Common myeloid progenitor, CD34-positive (primary cell): Measurements from ENCODE around the gene GRID2.
"Not testable (repeated sequence)": the region's sequence is repeated elsewhere in the genome, so short reads cannot be mapped to it uniquely, and the experiment has no call there.

Experiments
- CTCF ChIA-PET: fragments of 350-600 bp; sonication (Branson Sonifier 250); formaldehyde crosslinking; loops from one replicate; lab custom pipeline; 2021; ENCODE audit warnings: antibody characterized with exemption; lab: Charles Lee
- POLR2A ChIA-PET: fragments of 350-600 bp; sonication (Branson Sonifier 250); formaldehyde crosslinking; loops from one replicate; lab custom pipeline; 2021; ENCODE audit warnings: antibody characterized with exemption; lab: Charles Lee
- DNase-seq, 3 donors: peaks; one replicate each; pipeline versions ENCODE4 v3.0.0 to v3.0.0-alpha.2; 2013
- H3K27ac ChIP-seq, 2 experiments: 1 replicate in 1 of 2; 2 replicates in 1 of 2; pipeline ENCODE4 v1.7.0; 2013; ENCODE audit warnings: inconsistent platforms in 2 of 2, low read length in 2 of 2, mild to moderate bottlenecking in 2 of 2, low read depth in 1 of 2, moderate library complexity in 1 of 2; ENCODE audit not compliant: severe bottlenecking in 2 of 2, insufficient read depth in 1 of 2, poor library complexity in 1 of 2
- H3K27me3 ChIP-seq, 5 experiments: replicated peaks in 2 of 5; 1 replicate in 3 of 5; 2 replicates in 2 of 5; pipeline versions ENCODE4 v1.6.1 to v1.7.0; 2013; ENCODE audit warnings: low read length in 4 of 5, mild to moderate bottlenecking in 2 of 5, moderate library complexity in 2 of 5, inconsistent platforms in 1 of 5; ENCODE audit not compliant: insufficient read depth in 5 of 5, control insufficient read depth in 4 of 5
- H3K36me3 ChIP-seq, 4 experiments: 1 replicate in 2 of 4; 2 replicates in 2 of 4; pipeline versions ENCODE4 v1.6.1 to v1.7.0; 2013; ENCODE audit warnings: low read length in 3 of 4, control low read depth in 1 of 4, mild to moderate bottlenecking in 1 of 4; ENCODE audit not compliant: control insufficient read depth in 4 of 4, insufficient read depth in 4 of 4
- H3K4me1 ChIP-seq, 4 experiments: 1 replicate in 3 of 4; 2 replicates in 1 of 4; pipeline versions ENCODE4 v1.6.1 to v1.7.1; 2013; ENCODE audit warnings: low read length in 3 of 4, mild to moderate bottlenecking in 3 of 4, control low read depth in 1 of 4, inconsistent platforms in 1 of 4, moderate library complexity in 1 of 4; ENCODE audit not compliant: control insufficient read depth in 4 of 4, insufficient read depth in 4 of 4; ENCODE audit errors: control extremely low read depth in 1 of 4
- H3K4me3 ChIP-seq, 7 experiments: 1 replicate in 4 of 7; 2 replicates in 3 of 7; pipeline versions ENCODE4 v1.5.1 to v1.7.0; 2013; ENCODE audit warnings: mild to moderate bottlenecking in 7 of 7, low read length in 6 of 7, moderate library complexity in 6 of 7, inconsistent platforms in 2 of 7, low read depth in 2 of 7, control low read depth in 1 of 7; ENCODE audit not compliant: insufficient read depth in 4 of 7, control insufficient read depth in 1 of 7; ENCODE audit errors: extremely low read depth in 1 of 7
- H3K9me3 ChIP-seq, 5 experiments: 1 replicate in 4 of 5; 2 replicates in 1 of 5; pipeline versions ENCODE4 v1.6.1 to v1.7.1; 2013; ENCODE audit warnings: low read length in 4 of 5, mild to moderate bottlenecking in 2 of 5, inconsistent platforms in 1 of 5, low read depth in 1 of 5, moderate library complexity in 1 of 5; ENCODE audit not compliant: control insufficient read depth in 4 of 5, insufficient read depth in 2 of 5; ENCODE audit errors: control extremely low read depth in 1 of 5
- WGBS: methylation state at CpG from one replicate; pipeline ENCODE4 v1.1.5; 2013; ENCODE audit not compliant: insufficient coverage; 5-methylcytosine and 5-hydroxymethylcytosine counted together

Gene GRID2

GRCh38 chr4:92362028-92362427 is 58.3 kb downstream of the GRID2 start:
- ChIA-PET POLR2A (no interaction called here), CTCF (no interaction called here)
- H3K36me3 ChIP-seq, result no peaks in the 10 kb centered on the region
- H3K4me1 ChIP-seq, result no peaks in the 10 kb centered on the region
- no peaks in the 10 kb centered on the region for H3K9me3 ChIP-seq
- no peak overlapping the region for H3K4me3 ChIP-seq
- no peak overlapping the region for H3K27ac ChIP-seq
- no peak for DNase-seq
- peaks cover 0 to 2% (median 0%) of the 10 kb centered on the region in 5 experiments for H3K27me3 ChIP-seq

- H3K36me3 ChIP-seq, result no peaks in the 10 kb centered on the region
- H3K27me3 ChIP-seq, result no peaks in the 10 kb centered on the region
- H3K4me1 ChIP-seq, result no peaks in the 10 kb centered on the region
- DNase-seq, result no peak
- no peaks in the 10 kb centered on the region for H3K9me3 ChIP-seq
- no peak overlapping the region for H3K4me3 ChIP-seq
- WGBS, result 90% methylated on average over 2 of the region's 4 CpGs
- ChIA-PET CTCF (interaction anchor here (0.7 to 1.4 kb wide), 2 partner anchors 19 to 21 kb away, joined by 3 to 4 read pairs; no protein-coding TSS in a partner anchor), POLR2A (no interaction called here)
- no peak overlapping the region for H3K27ac ChIP-seq
These were observed 64.9 kb downstream of the GRID2 start for GRCh38 chr4:92368653-92369052.

- no peaks in the 10 kb centered on the region for H3K27me3 ChIP-seq
- H3K4me1 ChIP-seq, result no peaks in the 10 kb centered on the region
- H3K4me3 ChIP-seq, result no peak overlapping the region
- no peak overlapping the region for H3K27ac ChIP-seq
- peaks cover 0 to 2% (median 0%) of the 10 kb centered on the region in 5 experiments for H3K9me3 ChIP-seq
- H3K36me3 ChIP-seq, result no peaks in the 10 kb centered on the region
- POLR2A ChIA-PET, result no interaction called here
- DNase-seq, result peak in 2 of 3 donors; percentile 4 to 18
- CTCF ChIA-PET, result no interaction called here
These were observed 77.8 kb downstream of the GRID2 start for GRCh38 chr4:92381616-92382015.

GRCh38 chr4:92382128-92382527 is 78.4 kb downstream of the GRID2 start:
- ChIA-PET POLR2A (no interaction called here), CTCF (no interaction called here)
- no peak for DNase-seq
- Histone ChIP-seq H3K4me1 (no peaks in the 10 kb centered on the region), H3K9me3 (no peaks in the 10 kb centered on the region), H3K27ac (no peak overlapping the region), H3K4me3 (no peak overlapping the region), H3K36me3 (no peaks in the 10 kb centered on the region), H3K27me3 (no peaks in the 10 kb centered on the region)
- no CpG with 5 or more reads among the region's 1 CpG for WGBS

- H3K36me3 ChIP-seq, result no peaks in the 10 kb centered on the region
- DNase-seq, result peak; percentile 46 to 67 (median 61)
- no peaks in the 10 kb centered on the region for H3K9me3 ChIP-seq
- H3K4me1 ChIP-seq, result no peaks in the 10 kb centered on the region
- WGBS, result no CpG with 5 or more reads among the region's 1 CpG
- H3K27ac ChIP-seq, result no peak overlapping the region
- no peaks in the 10 kb centered on the region for H3K27me3 ChIP-seq
- no peak overlapping the region for H3K4me3 ChIP-seq
- ChIA-PET CTCF (interaction anchor here (0.9 to 1.4 kb wide), 4 partner anchors 9 to 1969 kb away, joined by 3 to 7 read pairs (median 4); no protein-coding TSS in a partner anchor), POLR2A (no interaction called here)
These were observed 83.8 kb downstream of the GRID2 start for GRCh38 chr4:92387459-92388069.

- H3K9me3 ChIP-seq, result no peaks in the 10 kb centered on the region
- DNase-seq, result no peak
- WGBS, result 98% methylated on average over 4 of the region's 8 CpGs
- CTCF ChIA-PET, result interaction anchor here (0.7 to 1.0 kb wide), 3 partner anchors 13 to 1979 kb away, joined by 3 read pairs; no protein-coding TSS in a partner anchor
- no peaks in the 10 kb centered on the region for H3K4me1 ChIP-seq
- no peaks in the 10 kb centered on the region for H3K36me3 ChIP-seq
- H3K27ac ChIP-seq, result no peak overlapping the region
- no peak overlapping the region for H3K4me3 ChIP-seq
- H3K27me3 ChIP-seq, result no peaks in the 10 kb centered on the region
- POLR2A ChIA-PET, result no interaction called here
These were observed 95.3 kb downstream of the GRID2 start for GRCh38 chr4:92399032-92399431.

- CTCF ChIA-PET, H3K9me3 ChIP-seq, DNase-seq, H3K36me3 ChIP-seq, POLR2A ChIA-PET, H3K4me1 ChIP-seq, H3K27me3 ChIP-seq, H3K27ac ChIP-seq, H3K4me3 ChIP-seq: not testable (repeated sequence)
- WGBS, result 100% methylated on average over 2 of the region's 7 CpGs
These were observed 99.8 kb downstream of the GRID2 start for GRCh38 chr4:92403525-92403924.
